GM19438 (cell line): ENCODE data around the gene GAB2.
"Not testable (repeated sequence)": the region's sequence is repeated elsewhere in the genome, so short reads cannot be mapped to it uniquely, and the experiment has no call there.

Experiments used
- ATAC-seq: cut with Tn5 transposase; IDR thresholded peaks from one replicate; pipeline ENCODE4 v1.9.1; 2021; ENCODE audit warnings: low read depth; ENCODE audit not compliant: unreplicated experiment

The GAB2 gene

DNA sequence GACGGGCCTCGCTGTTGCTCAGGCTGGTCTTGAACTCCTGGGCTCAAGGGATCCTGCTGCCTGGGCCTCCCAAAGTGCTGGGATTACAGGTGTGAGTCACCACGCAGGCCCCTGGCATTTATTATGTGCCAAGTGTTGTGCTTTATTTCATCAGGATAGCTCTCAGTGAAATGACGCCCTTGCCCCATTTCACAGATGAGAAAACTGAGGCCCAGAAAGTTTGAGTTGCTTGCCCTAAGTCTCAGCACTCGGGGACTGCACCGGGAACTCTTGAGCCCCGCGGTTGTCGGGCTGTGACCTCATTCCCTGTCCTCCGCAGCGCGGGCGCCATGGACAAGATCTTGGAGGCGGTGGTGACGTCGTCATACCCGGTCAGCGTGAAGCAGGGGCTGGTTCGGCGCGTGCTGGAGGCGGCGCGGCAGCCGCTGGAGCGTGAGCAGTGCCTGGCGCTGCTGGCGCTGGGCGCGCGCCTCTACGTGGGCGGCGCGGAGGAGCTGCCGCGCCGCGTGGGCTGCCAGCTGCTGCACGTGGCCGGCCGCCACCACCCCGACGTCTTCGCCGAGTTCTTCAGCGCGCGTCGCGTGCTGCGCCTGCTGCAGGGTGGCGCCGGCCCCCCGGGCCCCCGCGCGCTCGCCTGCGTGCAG lies 221.6 kb downstream of the GAB2 start:
- ATAC-seq = no peak

GRCh38 chr11:78194490-78194889 lies 223.1 kb downstream of the GAB2 start:
- no peak for ATAC-seq

GRCh38 chr11:78193806-78194205 lies 223.8 kb downstream of the GAB2 start:
- ATAC-seq = no peak

DNA sequence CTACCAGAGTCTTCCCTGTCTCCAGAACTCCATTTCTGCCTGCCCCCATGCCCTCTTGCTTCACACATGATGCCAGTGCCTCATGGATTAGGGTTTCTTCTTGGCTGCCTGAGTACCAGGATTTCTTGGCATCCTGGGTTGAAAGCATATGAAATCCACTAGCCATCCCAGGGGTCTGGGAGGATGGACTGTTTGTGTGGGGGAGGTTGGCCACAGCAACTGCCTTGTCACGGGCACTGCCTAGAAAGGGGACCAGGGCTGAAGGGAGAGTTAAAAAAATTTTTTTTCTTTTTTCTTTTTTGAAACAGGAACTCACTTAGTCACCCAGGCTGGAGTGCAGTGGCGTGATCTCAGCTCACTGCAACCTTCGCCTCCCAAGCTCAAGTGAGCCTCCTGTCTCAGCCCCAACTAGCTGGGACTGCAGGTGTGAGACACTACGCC lies 224.7 kb downstream of the GAB2 start:
- ATAC-seq = no peak

DNA sequence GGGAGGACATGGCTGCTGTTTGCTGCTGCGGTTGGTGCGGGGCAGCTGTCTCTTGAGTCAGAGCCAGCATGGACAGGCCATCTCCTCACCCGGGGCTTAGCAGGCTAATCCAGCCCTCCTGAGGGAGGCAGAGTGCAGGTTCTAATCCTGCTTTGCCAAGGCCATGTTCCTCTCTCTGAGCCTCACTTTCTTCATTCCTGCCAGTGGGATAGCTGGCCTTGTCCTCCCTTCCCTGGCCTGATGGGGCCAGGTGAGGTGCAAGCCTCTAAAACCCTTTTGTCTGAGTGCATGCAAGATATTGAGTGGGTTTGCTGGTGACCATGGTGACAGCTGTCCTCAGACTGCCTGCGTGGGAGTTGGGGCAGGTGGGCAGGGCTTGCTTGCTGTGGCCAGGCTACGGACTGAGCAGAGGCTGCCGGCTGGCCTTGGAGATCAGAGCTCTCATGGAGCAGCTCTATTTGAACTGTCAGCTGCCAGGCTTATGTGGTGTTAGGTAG lies 225.3 kb downstream of the GAB2 start:
- no peak for ATAC-seq

DNA sequence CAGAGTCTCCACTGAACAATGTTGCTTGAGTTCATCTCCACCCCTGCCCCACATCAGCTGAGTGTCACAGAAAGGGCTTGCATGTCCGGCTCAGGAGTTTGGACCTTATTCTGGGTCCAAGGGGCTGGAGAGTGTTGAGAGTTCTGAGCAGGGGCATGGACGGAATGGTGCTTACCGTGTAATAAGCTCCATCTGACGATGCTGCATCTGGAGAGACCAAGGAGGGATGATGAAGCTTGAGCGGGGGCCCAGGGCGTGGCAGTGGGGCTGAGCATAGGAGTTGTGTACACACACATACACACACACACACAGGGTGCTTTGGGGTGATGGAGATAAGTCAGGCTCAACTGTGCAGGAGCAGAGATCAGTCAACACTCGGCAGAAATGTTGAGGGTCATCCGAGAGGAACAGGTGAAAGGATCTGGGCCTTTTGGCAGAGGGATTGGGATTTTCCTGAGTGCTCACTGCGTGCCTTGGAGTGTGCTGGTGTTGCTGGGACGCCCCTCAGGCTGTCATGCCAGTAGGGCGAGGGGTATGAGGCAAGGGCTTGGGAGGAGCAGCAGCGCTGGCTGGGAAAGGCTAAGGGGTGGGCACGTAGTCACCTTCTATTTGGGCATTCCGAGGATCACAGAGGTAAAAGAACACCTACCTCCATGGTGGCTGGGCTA lies 226.6 kb downstream of the GAB2 start:
- ATAC-seq = no peak

- no peak for ATAC-seq
Measured at GRCh38 chr11:78190374-78190773, 227.2 kb downstream of the GAB2 start.

GRCh38 chr11:78189851-78190250 lies 227.8 kb downstream of the GAB2 start:
- no peak for ATAC-seq

DNA sequence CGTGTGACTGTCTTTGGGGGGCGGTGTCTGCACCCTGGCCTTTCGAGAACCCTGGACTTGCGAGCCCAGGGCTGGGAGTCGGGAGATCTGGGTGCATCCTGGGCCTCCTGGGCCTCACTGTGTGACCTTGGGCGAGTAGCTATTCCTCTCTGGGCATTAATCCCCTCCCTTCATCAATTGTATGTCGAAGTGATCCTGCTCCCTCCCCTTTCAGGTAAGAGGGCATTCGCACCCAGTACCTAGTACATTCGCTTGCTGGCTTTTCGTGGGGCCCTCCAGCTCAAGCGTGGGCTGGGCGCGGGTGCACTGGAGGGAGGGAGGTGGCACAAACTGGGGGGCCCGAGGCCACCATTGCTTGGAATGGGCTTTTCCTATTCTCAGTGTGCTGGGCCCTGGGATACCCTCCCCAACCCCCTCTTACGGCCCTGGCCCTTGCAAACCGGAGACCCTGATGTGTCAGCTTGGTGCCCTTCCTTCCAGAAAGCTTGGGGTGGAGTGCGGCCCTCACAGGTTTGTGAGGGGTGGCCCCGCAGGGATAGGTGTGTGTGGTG lies 228.4 kb downstream of the GAB2 start:
- ATAC-seq = no peak

GRCh38 chr11:78188286-78189173 lies 229.1 kb downstream of the GAB2 start, which contains the start of the genes KCTD21 and USP35:
Gene KCTD21 (minus strand): TSS chr11:78188626. CDS start chr11:78174554, 14,072 bp downstream.
Gene USP35 (plus strand): TSS chr11:78188919. CDS start chr11:78196246, 7,327 bp downstream.
- peak; percentile 97 for ATAC-seq

DNA sequence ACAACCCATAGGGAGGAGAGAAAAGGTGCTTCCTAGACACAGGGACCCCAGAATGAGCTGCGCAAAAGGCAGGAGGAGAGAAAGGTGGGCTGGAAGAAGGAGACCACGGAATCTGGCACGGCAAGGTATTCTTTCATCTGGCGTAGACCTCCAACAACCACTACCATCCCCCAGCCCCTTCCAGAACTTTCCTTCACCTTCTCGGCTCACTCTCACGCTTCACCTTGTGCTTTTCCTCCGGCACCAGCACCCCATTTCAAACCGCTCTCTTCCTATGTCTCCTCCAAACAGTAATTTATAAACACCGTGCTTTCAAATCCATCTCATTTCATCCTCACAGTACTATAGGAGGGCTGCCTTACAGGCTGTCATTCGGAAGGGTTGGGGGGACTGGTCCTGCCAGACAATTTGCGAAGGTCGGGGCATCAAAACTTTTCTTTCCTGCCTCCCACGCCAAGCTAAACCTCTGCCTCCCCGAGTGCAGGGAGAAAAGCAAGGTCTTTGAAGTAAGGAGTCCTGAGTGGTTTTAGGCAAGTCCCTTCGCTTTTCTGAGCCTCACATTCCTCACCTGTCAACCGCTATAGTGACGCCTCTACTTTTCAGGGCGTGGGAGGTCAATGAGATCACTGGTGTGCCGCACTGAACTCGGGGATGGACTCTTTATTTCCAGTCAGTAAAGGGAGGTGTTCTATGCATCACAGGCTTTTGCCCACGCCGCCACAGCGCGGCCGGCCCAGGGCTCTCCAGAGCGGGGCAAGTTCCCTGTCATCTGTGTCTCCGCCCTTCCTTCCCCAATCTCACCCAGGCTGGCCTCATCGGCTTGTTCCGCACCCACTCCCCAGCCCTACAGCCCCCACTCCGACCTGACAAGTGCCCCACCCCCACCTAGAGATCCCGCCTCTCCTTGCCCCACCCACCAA lies 230.0 kb downstream of the GAB2 start:
- ATAC-seq = peak; percentile 11

- no peak for ATAC-seq
Measured at GRCh38 chr11:78181185-78181584, 236.4 kb downstream of the GAB2 start.

DNA sequence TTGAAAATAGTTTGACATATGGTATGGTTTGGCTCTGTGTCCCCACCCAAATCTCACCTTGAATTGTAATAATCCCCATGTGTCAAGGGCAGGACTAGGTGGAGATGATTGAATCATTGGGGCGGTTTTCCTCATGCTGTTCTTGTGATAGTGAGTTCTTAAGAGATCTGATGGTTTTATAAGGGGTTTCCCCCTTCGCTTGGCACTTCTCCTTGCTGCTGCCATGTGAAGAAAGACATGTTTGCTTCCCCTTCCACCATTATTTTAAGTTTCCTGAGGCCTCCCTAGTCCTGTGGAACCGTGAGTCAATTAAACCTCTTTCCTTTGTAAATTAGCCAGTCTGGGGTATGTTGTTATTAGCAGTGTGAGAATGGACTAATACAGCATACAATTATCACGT lies 236.9 kb downstream of the GAB2 start:
- ATAC-seq = no peak

GRCh38 chr11:78179459-78180071 lies 238.1 kb downstream of the GAB2 start:
- ATAC-seq = no peak

- no peak for ATAC-seq
Measured at GRCh38 chr11:78177216-78177615, 240.4 kb downstream of the GAB2 start.

- no peak for ATAC-seq
Measured at GRCh38 chr11:78176605-78177141, 240.9 kb downstream of the GAB2 start.

GRCh38 chr11:78175862-78176261 lies 241.8 kb downstream of the GAB2 start:
- not testable (repeated sequence) for ATAC-seq

DNA sequence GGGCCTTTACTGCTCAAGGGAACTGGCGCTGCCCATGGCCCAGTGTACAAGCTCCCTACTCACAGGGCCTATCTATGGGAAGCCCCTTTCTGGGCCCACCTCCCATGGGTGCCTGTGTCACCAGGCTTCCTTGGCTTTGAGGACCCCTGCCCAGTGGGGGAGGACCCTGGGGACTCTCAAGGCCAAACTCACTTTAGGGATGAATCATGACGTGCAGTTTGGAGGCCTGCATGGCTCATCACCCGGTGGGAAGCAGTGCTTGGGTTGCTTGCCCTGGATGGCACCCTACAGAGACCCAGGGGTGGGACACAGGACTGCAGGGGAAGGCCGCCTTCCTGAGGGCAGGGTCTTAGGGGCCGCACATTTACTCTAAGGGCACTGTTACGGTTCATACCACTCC lies 245.7 kb downstream of the GAB2 start:
- no peak for ATAC-seq
